WTC11 (cell line): ENCODE data around the gene LAGE3. TPM values are rescaled to one million over a fixed set of nuclear protein-coding genes. Genes with fewer than 3 reads are reported as not detected.

Source experiments
- ATAC-seq: fragments of 200-7000 bp; cut with Tn5 transposase; 2 replicates; pipeline ENCODE4 v1.10.0; 2021; ENCODE audit warnings: mild to moderate bottlenecking, moderate library complexity
- CTCF ChIA-PET: fragments of 300-600 bp; sonication (Branson Sonifier 250); formaldehyde crosslinking; loops from one replicate; lab custom pipeline; 2021; ENCODE audit warnings: antibody characterized with exemption; lab: Charles Lee
- POLR2A ChIA-PET: fragments of 350-600 bp; sonication (Branson Sonifier 250); formaldehyde crosslinking; loops from one replicate; lab custom pipeline; 2021; ENCODE audit warnings: antibody characterized with exemption; lab: Charles Lee
- DNase-seq: peaks from one replicate; pipeline ENCODE4 v3.0.0; 2021; ENCODE audit warnings: low spot score
- H3K27ac Mint-ChIP-seq: 2 replicates; pipeline ENCODE4 v1.8.0; 2021; ENCODE audit warnings: mixed read lengths
- H3K27me3 Mint-ChIP-seq: 2 replicates; pipeline ENCODE4 v1.8.0; 2021; ENCODE audit warnings: low read depth, mild to moderate bottlenecking, moderate library complexity, mixed read lengths
- H3K36me3 Mint-ChIP-seq: 2 replicates; pipeline ENCODE4 v1.8.0; 2021; ENCODE audit warnings: mixed read lengths
- H3K4me1 Mint-ChIP-seq: 2 replicates; pipeline ENCODE4 v1.8.0; 2022; ENCODE audit warnings: mixed read lengths
- H3K4me3 Mint-ChIP-seq: 2 replicates; pipeline ENCODE4 v1.8.0; 2021; ENCODE audit warnings: mild to moderate bottlenecking, moderate library complexity, mixed read lengths
- H3K9me3 Mint-ChIP-seq: 2 replicates; pipeline ENCODE4 v1.8.0; 2021; ENCODE audit warnings: mixed read lengths
- ATF1 ChIP-seq: sonication (generic); formaldehyde crosslinking; IDR thresholded peaks from 2 replicates; pipeline ENCODE4 v1.8.1; 2023; ENCODE audit warnings: mild to moderate bottlenecking, moderate library complexity, missing genetic modification reagents
- ATF6 ChIP-seq: sonication (generic); formaldehyde crosslinking; IDR thresholded peaks from 2 replicates; pipeline ENCODE4 v1.8.1; 2023; ENCODE audit warnings: mild to moderate bottlenecking, missing genetic modification reagents
- FOXK1 ChIP-seq: sonication (generic); formaldehyde crosslinking; IDR thresholded peaks from 2 replicates; pipeline ENCODE4 v1.8.0; 2022; ENCODE audit warnings: mild to moderate bottlenecking, moderate library complexity, missing genetic modification reagents
- GTF2I ChIP-seq: fragments of 250-450 bp; sonication (Bioruptor Pico); conservative IDR thresholded peaks from 2 replicates; pipeline ENCODE4 v1.4.0; 2021; ENCODE audit warnings: mild to moderate bottlenecking
- MXD4 ChIP-seq: fragments of 250-450 bp; sonication (Bioruptor Pico); IDR thresholded peaks from 2 replicates; pipeline ENCODE4 v1.8.0; 2021; ENCODE audit warnings: mild to moderate bottlenecking, moderate library complexity, borderline replicate concordance
- OVOL2 ChIP-seq: fragments of 250-450 bp; sonication (Bioruptor Pico); IDR thresholded peaks from 2 replicates; pipeline ENCODE4 v1.9.0; 2021; ENCODE audit warnings: mild to moderate bottlenecking, borderline replicate concordance
- PRRX2 ChIP-seq: fragments of 250-450 bp; sonication (Bioruptor Pico); IDR thresholded peaks from 2 replicates; pipeline ENCODE4 v1.8.0; 2021; ENCODE audit warnings: mild to moderate bottlenecking
- USF2 ChIP-seq: sonication (generic); formaldehyde crosslinking; IDR thresholded peaks from 2 replicates; pipeline ENCODE4 v1.8.1; 2023; ENCODE audit warnings: mild to moderate bottlenecking, missing genetic modification reagents, moderate library complexity
- ZBTB21 ChIP-seq: sonication (generic); formaldehyde crosslinking; IDR thresholded peaks from 2 replicates; pipeline ENCODE4 v1.8.1; 2023; ENCODE audit warnings: mild to moderate bottlenecking, missing genetic modification reagents, borderline replicate concordance
- ZNF317 ChIP-seq: sonication (generic); formaldehyde crosslinking; IDR thresholded peaks from 2 replicates; pipeline ENCODE4 v1.8.1; 2023; ENCODE audit warnings: low read depth, mild to moderate bottlenecking, moderate library complexity, missing genetic modification reagents, borderline replicate concordance
- ZNF423 ChIP-seq: fragments of 250-450 bp; sonication (Bioruptor Pico); IDR thresholded peaks from 2 replicates; pipeline ENCODE4 v2.1.2; 2022; ENCODE audit warnings: mild to moderate bottlenecking, moderate library complexity
- ZNF671 ChIP-seq: fragments of 250-450 bp; sonication (Bioruptor Pico); IDR thresholded peaks from 2 replicates; pipeline ENCODE4 v1.8.0; 2021; ENCODE audit warnings: mild to moderate bottlenecking
- total RNA-seq: library from RNA; stranded (reverse); gene quantifications from 3 replicates; pipeline ENCODE4 v1.2.3, GENCODE V29; 2021
- TF ChIP-seq, protein P1 (sequence below): sonication (generic); formaldehyde crosslinking; IDR thresholded peaks from 2 replicates; pipeline ENCODE4 v1.8.0; 2022; ENCODE audit warnings: missing genetic modification reagents
- TF ChIP-seq, protein P2 (sequence below): fragments of 250-450 bp; sonication (Bioruptor Pico); IDR thresholded peaks from 2 replicates; pipeline ENCODE4 v1.9.0; 2021; ENCODE audit warnings: moderate library complexity, mild to moderate bottlenecking, inconsistent platforms, borderline replicate concordance
- TF ChIP-seq, protein P3 (sequence below): sonication (generic); formaldehyde crosslinking; IDR thresholded peaks from 2 replicates; pipeline ENCODE4 v1.8.1; 2022; ENCODE audit warnings: mild to moderate bottlenecking, moderate library complexity, missing genetic modification reagents
- TF ChIP-seq, protein P4 (sequence below): sonication (generic); formaldehyde crosslinking; IDR thresholded peaks from 2 replicates; pipeline ENCODE4 v1.8.0; 2022; ENCODE audit warnings: mild to moderate bottlenecking, missing genetic modification reagents
- TF ChIP-seq, protein P5 (sequence below): fragments of 200-600 bp; IDR thresholded peaks from 2 replicates; pipeline ENCODE4 v1.8.0; 2022; ENCODE audit warnings: antibody characterized with exemption
- TF ChIP-seq, protein P6 (sequence below): fragments of 250-450 bp; sonication (Bioruptor Pico); IDR thresholded peaks from 2 replicates; pipeline ENCODE4 v1.9.0; 2021; ENCODE audit warnings: mild to moderate bottlenecking

The LAGE3 gene
- total RNA-seq, 1 experiment from 2014 or later = 46.1 TPM

- peak; percentile 6 for ATAC-seq
- ChIA-PET CTCF (interaction anchor here (0.8 to 2.1 kb wide), 2 partner anchors 10 to 144 kb away, joined by 3 to 12 read pairs; no protein-coding TSS in a partner anchor), POLR2A (interaction anchor here (1.1 to 2.5 kb wide), 4 partner anchors 10 to 31 kb away, joined by 3 to 13 read pairs (median 8); partner anchors contain the start of genes G6PD, IKBKG, SLC10A3 and UBL4A)
- peaks cover 14% of the 10 kb centered on the region for H3K4me1 Mint-ChIP-seq
- peak overlapping the region; percentile 84 for H3K27ac Mint-ChIP-seq
- peak; percentile 27 for DNase-seq
- H3K27me3 Mint-ChIP-seq = peaks cover 29% of the 10 kb centered on the region
- no peaks in the 10 kb centered on the region for H3K36me3 Mint-ChIP-seq
- peak overlapping the region; percentile 74 for H3K4me3 Mint-ChIP-seq
- TF ChIP-seq ZNF317 (CRISPR knock-in tag) = no peak
- TF ChIP-seq USF2 (CRISPR knock-in tag) = 0 out of 2 replicates have a peak, but pooled peaks have one; percentile 3
- H3K9me3 Mint-ChIP-seq = no peaks in the 10 kb centered on the region
Observed at GRCh38 chrX:154517101-154517781, 38.2 kb upstream of the LAGE3 start.

DNA sequence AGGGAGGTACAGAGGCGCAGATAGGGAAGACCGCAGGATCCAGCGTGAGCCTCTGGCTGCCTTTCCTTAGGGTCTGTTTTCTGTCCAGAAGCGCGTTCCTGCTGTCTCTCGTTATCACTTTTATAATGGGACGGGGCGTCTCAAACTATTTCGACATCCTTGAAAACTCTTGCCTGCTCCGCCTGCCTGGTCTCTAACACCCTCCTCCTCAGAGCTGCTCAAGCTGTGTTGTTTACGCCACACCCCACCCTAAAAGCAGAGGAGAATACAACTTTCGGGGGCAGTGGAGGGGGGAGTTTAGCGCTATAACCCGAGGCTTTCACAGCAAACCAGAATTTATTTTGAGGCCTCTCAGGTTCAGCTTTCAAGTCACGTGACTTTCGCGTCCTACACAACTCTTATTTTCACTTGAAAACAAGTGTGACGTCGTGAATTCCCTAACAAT, 37.6 kb upstream of the LAGE3 start:
- DNase-seq (no peak), ATAC-seq (peak; percentile 32)
- peak overlapping the region; percentile 74 for H3K4me3 Mint-ChIP-seq
- ChIA-PET POLR2A (interaction anchor here (0.5 to 2.5 kb wide), 4 partner anchors 11 to 793 kb away, joined by 5 to 13 read pairs (median 8); partner anchors contain the start of genes BCAP31, SLC10A3 and UBL4A), CTCF (interaction anchor here (0.8 to 2.1 kb wide), 2 partner anchors 11 to 143 kb away, joined by 3 to 12 read pairs; no protein-coding TSS in a partner anchor)
- H3K4me1 Mint-ChIP-seq = peaks cover 14% of the 10 kb centered on the region
- H3K9me3 Mint-ChIP-seq = no peaks in the 10 kb centered on the region
- peak overlapping the region; percentile 97 for H3K27ac Mint-ChIP-seq
- TF ChIP-seq GTF2I (CRISPR knock-in tag) = no peak
- TF ChIP-seq, protein P1, sequence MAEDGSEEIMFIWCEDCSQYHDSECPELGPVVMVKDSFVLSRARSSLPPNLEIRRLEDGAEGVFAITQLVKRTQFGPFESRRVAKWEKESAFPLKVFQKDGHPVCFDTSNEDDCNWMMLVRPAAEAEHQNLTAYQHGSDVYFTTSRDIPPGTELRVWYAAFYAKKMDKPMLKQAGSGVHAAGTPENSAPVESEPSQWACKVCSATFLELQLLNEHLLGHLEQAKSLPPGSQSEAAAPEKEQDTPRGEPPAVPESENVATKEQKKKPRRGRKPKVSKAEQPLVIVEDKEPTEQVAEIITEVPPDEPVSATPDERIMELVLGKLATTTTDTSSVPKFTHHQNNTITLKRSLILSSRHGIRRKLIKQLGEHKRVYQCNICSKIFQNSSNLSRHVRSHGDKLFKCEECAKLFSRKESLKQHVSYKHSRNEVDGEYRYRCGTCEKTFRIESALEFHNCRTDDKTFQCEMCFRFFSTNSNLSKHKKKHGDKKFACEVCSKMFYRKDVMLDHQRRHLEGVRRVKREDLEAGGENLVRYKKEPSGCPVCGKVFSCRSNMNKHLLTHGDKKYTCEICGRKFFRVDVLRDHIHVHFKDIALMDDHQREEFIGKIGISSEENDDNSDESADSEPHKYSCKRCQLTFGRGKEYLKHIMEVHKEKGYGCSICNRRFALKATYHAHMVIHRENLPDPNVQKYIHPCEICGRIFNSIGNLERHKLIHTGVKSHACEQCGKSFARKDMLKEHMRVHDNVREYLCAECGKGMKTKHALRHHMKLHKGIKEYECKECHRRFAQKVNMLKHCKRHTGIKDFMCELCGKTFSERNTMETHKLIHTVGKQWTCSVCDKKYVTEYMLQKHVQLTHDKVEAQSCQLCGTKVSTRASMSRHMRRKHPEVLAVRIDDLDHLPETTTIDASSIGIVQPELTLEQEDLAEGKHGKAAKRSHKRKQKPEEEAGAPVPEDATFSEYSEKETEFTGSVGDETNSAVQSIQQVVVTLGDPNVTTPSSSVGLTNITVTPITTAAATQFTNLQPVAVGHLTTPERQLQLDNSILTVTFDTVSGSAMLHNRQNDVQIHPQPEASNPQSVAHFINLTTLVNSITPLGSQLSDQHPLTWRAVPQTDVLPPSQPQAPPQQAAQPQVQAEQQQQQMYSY (CRISPR knock-in tag) = no peak
- TF ChIP-seq FOXK1 (CRISPR knock-in tag) = 0 out of 2 replicates have a peak, but pooled peaks have one; percentile 16
- no peak for TF ChIP-seq ATF1 (CRISPR knock-in tag)
- no peak for TF ChIP-seq ZNF671 (CRISPR knock-in tag)
- TF ChIP-seq PRRX2 = no peak
- TF ChIP-seq, protein P2, sequence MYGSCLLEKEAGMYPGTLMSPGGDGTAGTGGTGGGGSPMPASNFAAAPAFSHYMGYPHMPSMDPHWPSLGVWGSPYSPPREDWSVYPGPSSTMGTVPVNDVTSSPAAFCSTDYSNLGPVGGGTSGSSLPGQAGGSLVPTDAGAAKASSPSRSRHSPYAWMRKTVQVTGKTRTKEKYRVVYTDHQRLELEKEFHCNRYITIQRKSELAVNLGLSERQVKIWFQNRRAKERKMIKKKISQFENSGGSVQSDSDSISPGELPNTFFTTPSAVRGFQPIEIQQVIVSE = no peak
- TF ChIP-seq, protein P3, sequence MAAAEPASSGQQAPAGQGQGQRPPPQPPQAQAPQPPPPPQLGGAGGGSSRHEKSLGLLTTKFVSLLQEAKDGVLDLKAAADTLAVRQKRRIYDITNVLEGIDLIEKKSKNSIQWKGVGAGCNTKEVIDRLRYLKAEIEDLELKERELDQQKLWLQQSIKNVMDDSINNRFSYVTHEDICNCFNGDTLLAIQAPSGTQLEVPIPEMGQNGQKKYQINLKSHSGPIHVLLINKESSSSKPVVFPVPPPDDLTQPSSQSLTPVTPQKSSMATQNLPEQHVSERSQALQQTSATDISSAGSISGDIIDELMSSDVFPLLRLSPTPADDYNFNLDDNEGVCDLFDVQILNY (CRISPR knock-in tag) = no peak
- TF ChIP-seq MXD4 (CRISPR knock-in tag) = no peak
- no peak for TF ChIP-seq ZNF423 (CRISPR knock-in tag)
- TF ChIP-seq, protein P4, sequence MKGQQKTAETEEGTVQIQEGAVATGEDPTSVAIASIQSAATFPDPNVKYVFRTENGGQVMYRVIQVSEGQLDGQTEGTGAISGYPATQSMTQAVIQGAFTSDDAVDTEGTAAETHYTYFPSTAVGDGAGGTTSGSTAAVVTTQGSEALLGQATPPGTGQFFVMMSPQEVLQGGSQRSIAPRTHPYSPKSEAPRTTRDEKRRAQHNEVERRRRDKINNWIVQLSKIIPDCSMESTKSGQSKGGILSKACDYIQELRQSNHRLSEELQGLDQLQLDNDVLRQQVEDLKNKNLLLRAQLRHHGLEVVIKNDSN = peak; percentile 43
- no peak for TF ChIP-seq ATF6 (CRISPR knock-in tag)
- TF ChIP-seq, protein P5, sequence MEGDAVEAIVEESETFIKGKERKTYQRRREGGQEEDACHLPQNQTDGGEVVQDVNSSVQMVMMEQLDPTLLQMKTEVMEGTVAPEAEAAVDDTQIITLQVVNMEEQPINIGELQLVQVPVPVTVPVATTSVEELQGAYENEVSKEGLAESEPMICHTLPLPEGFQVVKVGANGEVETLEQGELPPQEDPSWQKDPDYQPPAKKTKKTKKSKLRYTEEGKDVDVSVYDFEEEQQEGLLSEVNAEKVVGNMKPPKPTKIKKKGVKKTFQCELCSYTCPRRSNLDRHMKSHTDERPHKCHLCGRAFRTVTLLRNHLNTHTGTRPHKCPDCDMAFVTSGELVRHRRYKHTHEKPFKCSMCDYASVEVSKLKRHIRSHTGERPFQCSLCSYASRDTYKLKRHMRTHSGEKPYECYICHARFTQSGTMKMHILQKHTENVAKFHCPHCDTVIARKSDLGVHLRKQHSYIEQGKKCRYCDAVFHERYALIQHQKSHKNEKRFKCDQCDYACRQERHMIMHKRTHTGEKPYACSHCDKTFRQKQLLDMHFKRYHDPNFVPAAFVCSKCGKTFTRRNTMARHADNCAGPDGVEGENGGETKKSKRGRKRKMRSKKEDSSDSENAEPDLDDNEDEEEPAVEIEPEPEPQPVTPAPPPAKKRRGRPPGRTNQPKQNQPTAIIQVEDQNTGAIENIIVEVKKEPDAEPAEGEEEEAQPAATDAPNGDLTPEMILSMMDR = no peak
- TF ChIP-seq USF2 (CRISPR knock-in tag) = peak; percentile 67
- TF ChIP-seq OVOL2 (CRISPR knock-in tag) = no peak
- no peak for TF ChIP-seq ZBTB21
- TF ChIP-seq, protein P6, sequence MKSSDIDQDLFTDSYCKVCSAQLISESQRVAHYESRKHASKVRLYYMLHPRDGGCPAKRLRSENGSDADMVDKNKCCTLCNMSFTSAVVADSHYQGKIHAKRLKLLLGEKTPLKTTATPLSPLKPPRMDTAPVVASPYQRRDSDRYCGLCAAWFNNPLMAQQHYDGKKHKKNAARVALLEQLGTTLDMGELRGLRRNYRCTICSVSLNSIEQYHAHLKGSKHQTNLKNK (CRISPR knock-in tag) = no peak
- TF ChIP-seq, all 79 proteins: peak for 3
- no peaks in the 10 kb centered on the region for H3K36me3 Mint-ChIP-seq
- peaks cover 23% of the 10 kb centered on the region for H3K27me3 Mint-ChIP-seq
